ENCODE data around the gene NGLY1.

- TF ChIP-seq POU2F2 (IDR thresholded peaks at IDR 0.05; ENCODE audit: low read depth, low read length) = no peak
- TF ChIP-seq TAF1 (IDR thresholded peaks at IDR 0.05; ENCODE audit: low read depth, low read length) = no peak
- no peak for TF ChIP-seq POLR2A (IDR thresholded peaks at IDR 0.05; ENCODE audit: low read depth, low read length)
- TF ChIP-seq POLR2AphosphoS5 (IDR thresholded peaks at IDR 0.05; ENCODE audit: low read depth, low read length) = no peak
- no peak for TF ChIP-seq PAX5 (IDR thresholded peaks at IDR 0.05; ENCODE audit: insufficient read depth, low read length, severe bottlenecking)
Observed at GRCh38 chr3:25785826-25786225, 2.6 kb upstream of the NGLY1 start.

All from GM12891 (cell line).